Stimulated activated naive B cell treated with anti-CD40 and anti-IgM and Interleukin-4, amounts not matched to agents 10 μg/mL and 1 μg/mL and 100 μg/mL, for 72 hours (primary cell): ENCODE data around the gene GOLIM4.
"Not testable (repeated sequence)": the region's sequence is repeated elsewhere in the genome, so short reads cannot be mapped to it uniquely, and the experiment has no call there.

Experiments
- ATAC-seq, 2 donors: fragments of 150-1000 bp; cut with Tn5 transposase; replicated peaks; 2 replicates each; pipeline ENCODE4 v1.10.0; 2021; ENCODE audit warnings: moderate library complexity in 1 of 2
- DNase-seq: peaks from one replicate; pipeline ENCODE4 v3.0.0; 2021
- H3K27ac Mint-ChIP-seq: one replicate; pipeline ENCODE4 v1.8.0; 2022; ENCODE audit warnings: mild to moderate bottlenecking, mixed read lengths
- H3K27me3 Mint-ChIP-seq, 2 donors: one replicate each; pipeline ENCODE4 v1.8.0; 2022; ENCODE audit warnings: mixed read lengths in 2 of 2
- H3K36me3 Mint-ChIP-seq, 2 donors: one replicate each; pipeline ENCODE4 v1.8.0; 2022; ENCODE audit warnings: mixed read lengths in 2 of 2, mild to moderate bottlenecking in 1 of 2
- H3K4me1 Mint-ChIP-seq, 2 donors: one replicate each; pipeline ENCODE4 v1.8.0; 2022; ENCODE audit warnings: mixed read lengths in 2 of 2, mild to moderate bottlenecking in 1 of 2
- H3K4me3 Mint-ChIP-seq, 2 donors: one replicate each; pipeline ENCODE4 v1.8.0; 2022; ENCODE audit warnings: mild to moderate bottlenecking in 2 of 2, mixed read lengths in 2 of 2, moderate library complexity in 1 of 2
- H3K9me3 Mint-ChIP-seq, 2 donors: one replicate each; pipeline ENCODE4 v1.8.0; 2022; ENCODE audit warnings: mixed read lengths in 2 of 2, mild to moderate bottlenecking in 1 of 2

Gene GOLIM4

GRCh38 chr3:168095611-168096209 lies at the start of gene GOLIM4:
GOLIM4 (minus strand) TSS chr3:168095924; CDS start chr3:168095285, 639 bp downstream.
- peaks cover 0 to 1% of the 10 kb centered on the region in 2 donors for H3K36me3 Mint-ChIP-seq
- H3K4me1 Mint-ChIP-seq, result peaks cover 11 to 28% of the 10 kb centered on the region in 2 donors
- H3K27ac Mint-ChIP-seq, result peak within 1 kb of the TSS; percentile 98
- peak; percentile 97 for DNase-seq
- no peaks in the 10 kb centered on the region for H3K9me3 Mint-ChIP-seq
- peak within 1 kb of the TSS; percentile 96 to 98 for H3K4me3 Mint-ChIP-seq
- H3K27me3 Mint-ChIP-seq, result peaks cover 0 to 1% of the 10 kb centered on the region in 2 donors
- peak; percentile 83 to 84 for ATAC-seq

DNA sequence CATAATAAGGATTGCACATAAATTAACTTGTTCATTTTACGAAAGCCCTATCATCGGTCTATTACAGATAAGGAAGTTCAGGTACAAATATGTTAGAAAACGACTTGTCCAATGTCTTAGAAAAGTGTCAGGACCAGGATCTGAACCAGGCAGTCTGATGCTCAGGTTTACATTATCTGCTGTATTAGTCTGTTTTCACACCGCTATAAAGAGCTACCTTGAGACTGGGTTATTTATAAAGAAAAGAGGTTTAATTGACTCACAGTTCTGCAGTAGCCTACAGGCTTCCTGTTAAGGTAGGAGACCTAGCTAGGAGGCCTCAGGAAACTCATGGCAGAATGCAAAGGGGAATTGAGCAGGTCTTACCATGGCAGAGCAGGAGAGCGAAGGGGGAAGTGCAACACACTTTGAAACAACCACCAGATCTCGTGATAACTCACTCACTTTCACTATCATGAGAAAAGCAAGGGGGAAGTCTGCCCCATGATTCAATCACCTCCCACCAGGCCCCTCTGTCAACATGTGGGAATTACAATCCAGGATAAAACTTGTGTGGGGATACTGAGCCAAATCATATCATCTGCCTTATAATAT lies 45.8 kb upstream of the GOLIM4 start:
- Mint-ChIP-seq H3K4me1 (peaks cover 7 to 10% of the 10 kb centered on the region in 2 donors), H3K9me3 (peaks cover 0 to 4% of the 10 kb centered on the region in 2 donors), H3K4me3 (peak overlapping the region; percentile 6 to 32), H3K36me3 (no peaks in the 10 kb centered on the region), H3K27ac (peak overlapping the region; percentile 89), H3K27me3 (no peaks in the 10 kb centered on the region)
- DNase-seq (peak; percentile 27), ATAC-seq (peak; percentile 92 to 95)

GRCh38 chr3:168139947-168140346 lies 44.2 kb upstream of the GOLIM4 start:
- ATAC-seq (no peak), DNase-seq (no peak)
- Mint-ChIP-seq H3K4me1 (peaks cover 7 to 10% of the 10 kb centered on the region in 2 donors), H3K36me3 (no peaks in the 10 kb centered on the region), H3K27ac (no peak overlapping the region), H3K9me3 (peaks cover 0 to 4% of the 10 kb centered on the region in 2 donors), H3K27me3 (no peaks in the 10 kb centered on the region), H3K4me3 (no peak overlapping the region)

GRCh38 chr3:168138421-168138820 lies 42.7 kb upstream of the GOLIM4 start:
- H3K27ac Mint-ChIP-seq, result no peak overlapping the region
- no peak overlapping the region for H3K4me3 Mint-ChIP-seq
- H3K9me3 Mint-ChIP-seq, result peaks cover 0 to 3% of the 10 kb centered on the region in 2 donors
- ATAC-seq (no peak), DNase-seq (no peak)
- H3K4me1 Mint-ChIP-seq, result peaks cover 7 to 10% of the 10 kb centered on the region in 2 donors
- no peaks in the 10 kb centered on the region for H3K36me3 Mint-ChIP-seq
- H3K27me3 Mint-ChIP-seq, result no peaks in the 10 kb centered on the region

DNA sequence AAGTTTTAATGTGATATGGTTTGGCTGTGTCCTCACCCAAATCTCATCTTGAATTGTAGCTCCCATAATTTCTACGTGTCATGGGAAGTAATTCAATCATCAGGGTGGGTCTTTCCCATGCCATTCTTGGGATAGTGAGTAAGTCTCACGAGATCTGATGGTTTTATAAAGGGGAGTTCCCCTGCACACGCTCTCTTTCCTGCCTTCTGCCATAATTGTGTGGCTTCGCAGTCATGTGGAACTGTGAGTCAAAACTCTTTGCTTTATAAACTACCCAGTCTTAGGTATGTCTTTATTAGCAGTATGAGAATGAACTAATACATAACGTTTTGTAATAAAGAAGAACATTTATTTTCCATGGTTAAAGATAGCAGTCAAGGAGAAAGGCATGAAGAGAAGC lies 39.2 kb upstream of the GOLIM4 start:
- no peak for DNase-seq
- H3K27ac Mint-ChIP-seq, result no peak overlapping the region
- H3K27me3 Mint-ChIP-seq, result peaks cover 5 to 10% of the 10 kb centered on the region in 2 donors
- H3K4me1 Mint-ChIP-seq, result no peaks in the 10 kb centered on the region
- no peaks in the 10 kb centered on the region for H3K36me3 Mint-ChIP-seq
- no peak overlapping the region for H3K4me3 Mint-ChIP-seq
- no peaks in the 10 kb centered on the region for H3K9me3 Mint-ChIP-seq
- ATAC-seq, result peak; percentile 54 to 75

DNA sequence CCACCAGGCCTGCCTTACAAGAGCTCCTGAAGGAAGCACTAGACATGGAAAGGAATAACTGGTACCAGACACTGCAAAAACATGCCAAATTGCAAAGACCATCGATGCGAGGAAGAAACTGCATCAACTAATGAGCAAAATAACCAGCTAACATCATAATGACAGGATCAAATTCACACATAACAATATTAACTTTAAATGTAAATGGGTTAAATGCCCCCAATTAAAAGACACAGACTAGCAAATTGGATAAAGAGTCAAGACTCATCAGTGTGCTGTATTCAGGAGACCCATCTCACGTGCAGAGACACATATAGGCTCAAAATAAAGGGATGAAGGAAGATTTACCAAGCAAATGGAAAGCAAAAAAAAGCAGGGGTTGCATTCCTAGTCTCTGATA lies 34.5 kb upstream of the GOLIM4 start:
- H3K4me3 Mint-ChIP-seq, DNase-seq, H3K4me1 Mint-ChIP-seq, H3K27ac Mint-ChIP-seq, ATAC-seq, H3K36me3 Mint-ChIP-seq: not testable (repeated sequence)
- H3K9me3 Mint-ChIP-seq, result peaks cover 12 to 13% of the 10 kb centered on the region in 2 donors
- peaks cover 11 to 25% of the 10 kb centered on the region in 2 donors for H3K27me3 Mint-ChIP-seq

GRCh38 chr3:168128463-168128862 lies 32.7 kb upstream of the GOLIM4 start:
- H3K4me3 Mint-ChIP-seq, H3K36me3 Mint-ChIP-seq, H3K27ac Mint-ChIP-seq, ATAC-seq, DNase-seq, H3K4me1 Mint-ChIP-seq: not testable (repeated sequence)
- Mint-ChIP-seq H3K9me3 (peaks cover 12 to 13% of the 10 kb centered on the region in 2 donors), H3K27me3 (peaks cover 11 to 25% of the 10 kb centered on the region in 2 donors)

- no peak for DNase-seq
- H3K27me3 Mint-ChIP-seq, result peaks cover 11 to 25% of the 10 kb centered on the region in 2 donors
- no peak overlapping the region for H3K27ac Mint-ChIP-seq
- peaks cover 0 to 6% of the 10 kb centered on the region in 2 donors for H3K36me3 Mint-ChIP-seq
- peaks cover 12 to 13% of the 10 kb centered on the region in 2 donors for H3K9me3 Mint-ChIP-seq
- peaks cover 0 to 2% of the 10 kb centered on the region in 2 donors for H3K4me1 Mint-ChIP-seq
- no peak for ATAC-seq
- H3K4me3 Mint-ChIP-seq, result no peak overlapping the region
Measured at GRCh38 chr3:168127466-168127865, 31.7 kb upstream of the GOLIM4 start.

DNA sequence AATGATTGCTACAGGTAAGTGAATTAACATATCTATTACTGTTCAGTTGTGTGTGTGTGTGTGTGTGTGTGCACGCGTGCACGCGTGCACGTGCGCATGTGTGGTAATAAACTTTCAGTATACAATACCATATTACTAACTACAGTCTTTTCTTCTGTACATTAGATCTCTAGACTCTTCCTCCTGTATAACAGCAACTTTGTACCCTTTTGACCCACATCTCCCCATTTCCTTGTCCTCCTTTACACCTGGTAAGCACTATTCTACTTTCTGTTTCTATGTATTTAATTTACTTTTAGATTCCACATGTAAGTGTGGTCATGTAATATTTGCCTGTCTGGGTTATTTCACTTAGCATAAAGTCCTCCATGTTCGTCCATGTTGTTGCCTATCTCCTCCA lies 29.1 kb upstream of the GOLIM4 start:
- Mint-ChIP-seq H3K27ac (no peak overlapping the region), H3K36me3 (peaks cover 0 to 6% of the 10 kb centered on the region in 2 donors), H3K4me1 (peaks cover 0 to 2% of the 10 kb centered on the region in 2 donors), H3K27me3 (peaks cover 6 to 15% of the 10 kb centered on the region in 2 donors), H3K4me3 (no peak overlapping the region), H3K9me3 (peaks cover 12 to 13% of the 10 kb centered on the region in 2 donors)
- ATAC-seq (no peak), DNase-seq (no peak)

DNA sequence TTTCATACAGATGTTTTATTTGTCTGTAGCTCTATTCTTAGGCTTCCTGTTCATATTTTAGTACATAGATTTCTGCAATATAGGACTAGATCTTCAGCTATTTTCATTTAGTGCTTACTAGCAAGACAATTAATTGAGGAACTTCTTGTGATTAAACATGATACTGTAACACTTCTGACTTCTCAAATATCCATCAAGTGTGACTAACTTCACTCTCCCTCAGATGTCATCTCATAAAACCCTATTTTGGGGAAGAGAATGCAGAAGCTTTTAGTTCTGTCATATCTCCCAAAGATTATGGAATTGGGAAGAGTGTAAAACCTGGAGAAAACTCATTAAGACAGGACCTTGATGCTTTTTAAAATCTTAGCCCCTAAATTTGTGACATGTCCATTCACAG lies 28.6 kb upstream of the GOLIM4 start:
- no peak overlapping the region for H3K4me3 Mint-ChIP-seq
- DNase-seq, result no peak
- ATAC-seq, result no peak
- H3K36me3 Mint-ChIP-seq, result peaks cover 0 to 3% of the 10 kb centered on the region in 2 donors
- no peak overlapping the region for H3K27ac Mint-ChIP-seq
- peaks cover 0 to 2% of the 10 kb centered on the region in 2 donors for H3K4me1 Mint-ChIP-seq
- peaks cover 10% of the 10 kb centered on the region in 2 donors for H3K9me3 Mint-ChIP-seq
- peaks cover 1 to 10% of the 10 kb centered on the region in 2 donors for H3K27me3 Mint-ChIP-seq

DNA sequence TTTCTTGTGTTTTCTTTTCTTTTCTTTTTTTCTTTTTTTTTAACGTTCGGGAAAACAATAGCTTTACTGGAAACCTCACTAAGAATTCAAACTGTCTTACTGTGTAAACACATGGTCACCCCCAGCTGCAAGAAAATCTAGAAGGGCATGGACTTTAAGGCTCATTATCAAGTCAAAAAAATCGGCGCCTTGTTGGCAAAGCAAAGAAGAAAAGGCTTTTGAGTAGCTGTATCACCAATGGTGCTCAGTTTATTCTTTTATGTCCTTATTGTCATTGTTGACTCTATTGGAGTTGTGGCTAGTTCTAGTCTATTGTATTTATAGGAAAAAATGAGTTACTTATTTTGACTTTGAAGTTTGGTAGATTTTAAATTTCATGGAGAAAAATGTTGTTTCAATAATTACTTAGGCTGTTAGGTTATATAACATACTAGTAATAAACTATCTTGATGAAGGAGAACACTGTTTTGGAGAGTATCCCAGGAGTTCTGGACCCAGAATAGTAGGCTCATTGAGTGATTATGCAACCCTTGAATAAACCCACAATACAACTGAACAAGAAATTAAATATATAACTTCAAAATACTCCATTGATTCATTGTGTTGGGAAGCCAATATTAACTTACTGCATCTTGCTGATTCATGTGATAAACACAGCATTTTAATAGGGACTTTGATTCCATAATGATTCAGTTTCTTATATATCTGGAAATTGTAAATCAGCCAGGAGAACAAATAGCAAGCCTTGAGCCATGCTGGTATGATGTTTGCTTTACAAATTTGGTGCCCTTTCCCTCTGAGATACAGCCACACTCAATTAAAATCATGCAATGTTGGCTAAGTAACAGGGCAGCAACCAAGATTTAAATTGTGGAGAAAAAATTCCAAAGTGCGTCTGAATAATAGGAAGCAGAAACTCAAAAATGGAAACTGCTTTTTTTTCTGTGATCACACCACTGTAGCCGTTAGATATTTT lies 27.8 kb upstream of the GOLIM4 start:
- ATAC-seq (no peak), DNase-seq (no peak)
- H3K36me3 Mint-ChIP-seq, result no peaks in the 10 kb centered on the region
- peaks cover 9% of the 10 kb centered on the region in 2 donors for H3K9me3 Mint-ChIP-seq
- H3K4me3 Mint-ChIP-seq, result no peak overlapping the region
- H3K27ac Mint-ChIP-seq, result no peak overlapping the region
- peaks cover 0 to 10% of the 10 kb centered on the region in 2 donors for H3K27me3 Mint-ChIP-seq
- peaks cover 0 to 2% of the 10 kb centered on the region in 2 donors for H3K4me1 Mint-ChIP-seq

GRCh38 chr3:168121184-168122017 lies 25.7 kb upstream of the GOLIM4 start:
- H3K27ac Mint-ChIP-seq, result no peak overlapping the region
- H3K27me3 Mint-ChIP-seq, result peaks cover 0 to 4% of the 10 kb centered on the region in 2 donors
- DNase-seq, result no peak
- peaks cover 0 to 2% of the 10 kb centered on the region in 2 donors for H3K4me1 Mint-ChIP-seq
- H3K36me3 Mint-ChIP-seq, result no peaks in the 10 kb centered on the region
- H3K4me3 Mint-ChIP-seq, result no peak overlapping the region
- peaks cover 0 to under 1% of the 10 kb centered on the region in 2 donors for H3K9me3 Mint-ChIP-seq
- ATAC-seq, result no peak

DNA sequence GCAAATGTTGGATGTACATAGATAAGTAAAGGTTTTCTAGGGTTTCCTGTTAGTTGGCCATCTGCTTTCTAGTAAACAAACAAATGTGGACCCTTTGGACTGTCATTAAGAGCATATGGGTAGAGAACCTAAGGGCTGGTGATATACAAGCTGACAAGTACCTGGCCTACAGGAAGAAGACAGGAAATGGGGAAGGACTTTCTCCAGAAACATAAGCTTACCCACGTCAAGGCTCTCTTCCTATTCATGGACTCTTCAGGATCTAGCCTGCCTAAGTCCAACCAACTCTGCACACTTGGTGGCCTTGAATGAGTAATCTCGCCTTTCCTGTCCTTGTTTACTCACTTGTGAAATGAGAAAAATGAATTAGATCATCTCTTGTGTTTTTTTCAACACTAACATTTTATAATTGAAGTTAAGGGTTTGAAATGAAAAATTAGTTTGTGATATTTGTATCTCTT lies 22.2 kb upstream of the GOLIM4 start:
- DNase-seq (no peak), ATAC-seq (no peak)
- no peak overlapping the region for H3K4me3 Mint-ChIP-seq
- H3K27me3 Mint-ChIP-seq, result peaks cover 0 to 4% of the 10 kb centered on the region in 2 donors
- H3K9me3 Mint-ChIP-seq, result no peaks in the 10 kb centered on the region
- H3K27ac Mint-ChIP-seq, result no peak overlapping the region
- no peaks in the 10 kb centered on the region for H3K36me3 Mint-ChIP-seq
- no peaks in the 10 kb centered on the region for H3K4me1 Mint-ChIP-seq
